Measurements from ENCODE around the gene CREB3L2. TPM values are rescaled to one million over a fixed set of nuclear protein-coding genes. Genes with fewer than 3 reads are reported as not detected.

The CREB3L2 gene
- total and polyA plus RNA-seq, 5 donors: 10.7 to 75.1 (median 37.8) TPM

DNA sequence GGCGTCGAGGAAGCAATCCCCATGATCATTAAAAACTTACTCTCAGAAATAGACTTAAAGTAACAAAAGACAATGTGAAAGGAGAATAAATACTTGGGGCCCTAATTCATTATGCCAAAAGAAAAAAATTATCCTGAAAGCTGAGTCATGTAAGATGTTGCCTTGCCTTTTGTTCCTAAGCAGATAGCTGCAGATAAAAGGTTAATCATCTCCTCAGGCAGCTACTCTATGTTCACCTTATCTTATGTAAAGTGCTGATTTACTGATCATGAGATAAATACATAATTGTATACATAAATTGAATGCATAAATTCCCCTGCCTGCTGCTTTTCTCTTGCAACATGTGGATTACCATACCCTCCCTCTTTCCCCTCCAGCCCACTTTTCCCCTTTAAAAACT lies 28.1 kb upstream of the CREB3L2 start:
- intact Hi-C loops (cut with DNase I): no loop called here
- H3K4me1 ChIP-seq (ENCODE audit: control insufficient read depth, insufficient read depth, low read length): no peaks in the 10 kb centered on the region

DNA sequence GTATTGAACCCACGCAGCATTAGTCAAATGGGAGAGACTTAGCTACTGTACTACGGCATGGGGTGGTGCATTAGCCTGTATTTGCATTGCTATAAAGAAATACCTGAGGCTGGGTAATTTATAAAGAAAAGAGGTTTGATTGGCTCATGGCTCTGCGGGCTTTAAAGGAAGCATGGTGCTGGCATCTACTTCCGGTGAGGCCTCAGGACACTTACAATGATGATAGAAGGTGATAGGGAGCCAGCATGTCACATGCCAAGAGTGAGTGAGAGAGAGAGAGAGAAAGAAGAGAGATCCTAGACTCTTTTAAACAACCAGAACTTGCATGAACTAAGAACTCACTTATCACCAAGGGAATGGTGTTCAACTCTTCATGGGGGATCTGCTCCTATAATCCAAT lies 27.2 kb upstream of the CREB3L2 start:
- ATAC-seq (no peak), DNase-seq (no peak)
- Histone ChIP-seq H3K4me3 (ENCODE audit: low read length) (no peak overlapping the region), H3K9me3 (ENCODE audit: control insufficient read depth, low read length) (no peaks in the 10 kb centered on the region), H3K27me3 (ENCODE audit: control insufficient read depth, insufficient read depth) (no peaks in the 10 kb centered on the region), H3K27ac (ENCODE audit: low read length) (no peak overlapping the region), H3K4me1 (ENCODE audit: control insufficient read depth, insufficient read depth, low read length) (no peaks in the 10 kb centered on the region)
- intact Hi-C loops (cut with DNase I): no loop called here
- 73% methylated on average over 4 of the region's 4 CpGs for WGBS

More for the DNA sequence above, 28.1 kb upstream of the CREB3L2 start:
- WGBS: 88% methylated on average over 2 of the region's 2 CpGs
- DNase-seq (no peak), ATAC-seq (no peak)
- Histone ChIP-seq H3K9me3 (ENCODE audit: control insufficient read depth, low read length) (no peaks in the 10 kb centered on the region), H3K27ac (ENCODE audit: low read length) (no peak overlapping the region), H3K27me3 (ENCODE audit: control insufficient read depth, insufficient read depth) (no peaks in the 10 kb centered on the region), H3K4me3 (ENCODE audit: low read length) (no peak overlapping the region)

DNA sequence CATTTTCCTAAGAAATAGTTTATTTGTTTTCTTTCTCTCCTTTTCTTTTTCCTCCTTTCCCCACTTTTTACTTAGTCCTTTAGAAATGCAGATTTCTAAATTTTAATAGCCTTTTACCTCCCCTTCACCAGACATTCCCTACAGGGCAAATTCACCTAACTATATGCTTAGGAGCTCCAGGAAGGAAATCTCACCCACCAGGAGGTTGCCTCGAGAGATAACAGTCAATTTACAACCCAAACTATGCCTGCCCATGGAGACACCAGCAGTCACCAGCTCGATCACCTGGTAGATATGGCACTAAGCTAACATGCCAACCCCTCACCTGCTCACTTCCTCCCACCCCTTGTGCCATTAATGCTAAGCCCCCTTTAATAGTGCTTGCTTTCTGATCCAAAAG lies 25.2 kb upstream of the CREB3L2 start:
- Histone ChIP-seq H3K9me3 (ENCODE audit: control insufficient read depth, low read length) (no peaks in the 10 kb centered on the region), H3K4me3 (ENCODE audit: low read length) (no peak overlapping the region), H3K4me1 (ENCODE audit: control insufficient read depth, insufficient read depth, low read length) (no peaks in the 10 kb centered on the region), H3K27me3 (ENCODE audit: control insufficient read depth, insufficient read depth) (no peaks in the 10 kb centered on the region), H3K27ac (ENCODE audit: low read length) (no peak overlapping the region)
- ATAC-seq (no peak), DNase-seq (no peak)
- intact Hi-C loops (cut with DNase I): no loop called here
- WGBS: 26% methylated on average over 2 of the region's 2 CpGs

DNA sequence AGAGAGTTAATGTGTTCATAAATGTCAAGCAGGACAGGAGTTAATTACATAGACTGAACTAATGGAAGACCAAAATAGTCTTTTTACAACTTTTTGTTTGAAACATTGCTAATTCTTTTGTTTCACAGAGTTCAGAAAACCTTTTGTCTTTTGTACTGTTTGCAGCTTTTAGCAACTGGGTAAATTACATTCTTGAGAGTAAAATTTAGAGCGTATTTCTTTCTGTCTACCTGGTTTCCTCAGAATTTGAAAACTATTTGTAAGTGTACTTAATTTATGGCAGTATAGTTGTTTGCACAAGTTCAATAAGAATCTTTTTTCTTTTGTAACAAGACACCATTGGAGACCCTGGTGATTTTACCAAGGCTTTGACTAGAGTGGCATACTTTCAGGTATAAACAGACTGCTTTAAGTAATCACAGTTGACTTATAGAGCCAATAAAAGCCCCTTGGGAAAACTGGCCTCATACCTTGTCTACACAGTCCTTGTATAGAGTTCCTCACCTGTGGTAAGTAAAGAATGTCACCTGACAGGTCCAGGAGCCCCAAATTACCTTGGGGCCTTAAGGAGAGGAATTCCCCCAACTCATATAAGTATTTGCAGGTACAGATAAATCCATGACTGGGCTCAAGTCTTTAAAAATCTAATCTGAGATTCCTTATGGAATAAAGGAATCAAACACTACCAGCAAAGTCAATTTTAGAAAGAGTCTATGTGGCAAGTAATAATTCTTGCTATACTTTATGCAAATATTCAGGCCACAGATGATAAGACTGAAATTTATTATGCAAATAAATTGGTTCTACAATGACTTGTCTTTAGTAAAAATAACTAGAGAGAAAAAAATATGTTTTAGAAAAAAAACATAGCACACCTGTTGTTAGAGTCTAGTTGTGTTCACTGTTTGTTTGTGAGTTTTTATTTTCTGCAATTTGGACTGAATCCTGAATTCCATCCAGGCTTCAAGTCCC lies 23.6 kb upstream of the CREB3L2 start:
- DNase-seq (no peak), ATAC-seq (no peak)
- H3K27ac ChIP-seq (ENCODE audit: low read length): no peak overlapping the region
- WGBS: 99% methylated on average over 1 of the region's 1 CpG
- no peaks in the 10 kb centered on the region for H3K9me3 ChIP-seq (ENCODE audit: control insufficient read depth, low read length)
- no peaks in the 10 kb centered on the region for H3K4me1 ChIP-seq (ENCODE audit: control insufficient read depth, insufficient read depth, low read length)
- intact Hi-C loops (cut with DNase I): no loop called here
- no peaks in the 10 kb centered on the region for H3K27me3 ChIP-seq (ENCODE audit: control insufficient read depth, insufficient read depth)
- no peak overlapping the region for H3K4me3 ChIP-seq (ENCODE audit: low read length)

DNA sequence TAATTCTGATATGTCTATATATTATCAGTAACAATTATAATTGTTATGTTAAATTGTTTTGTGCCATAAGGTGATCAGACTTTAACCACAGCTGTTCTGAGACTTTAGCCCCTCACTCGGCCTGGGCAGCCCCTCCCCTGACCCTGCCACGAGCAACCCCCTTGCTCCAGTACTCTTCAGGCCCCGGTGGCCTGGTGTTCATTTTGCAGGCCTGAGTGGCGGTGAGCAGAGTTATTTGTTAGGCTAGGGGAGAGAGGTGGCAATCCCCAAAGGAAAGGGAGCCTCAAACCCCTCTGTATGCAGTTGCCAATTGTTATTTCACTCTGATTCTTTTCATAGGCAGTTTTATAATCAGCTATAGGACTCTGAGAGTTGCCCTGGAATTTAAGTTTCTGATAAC lies 22.9 kb upstream of the CREB3L2 start:
- H3K27me3 ChIP-seq (ENCODE audit: control insufficient read depth, insufficient read depth): no peaks in the 10 kb centered on the region
- no peak for ATAC-seq
- 86% methylated on average over 4 of the region's 4 CpGs for WGBS

DNA sequence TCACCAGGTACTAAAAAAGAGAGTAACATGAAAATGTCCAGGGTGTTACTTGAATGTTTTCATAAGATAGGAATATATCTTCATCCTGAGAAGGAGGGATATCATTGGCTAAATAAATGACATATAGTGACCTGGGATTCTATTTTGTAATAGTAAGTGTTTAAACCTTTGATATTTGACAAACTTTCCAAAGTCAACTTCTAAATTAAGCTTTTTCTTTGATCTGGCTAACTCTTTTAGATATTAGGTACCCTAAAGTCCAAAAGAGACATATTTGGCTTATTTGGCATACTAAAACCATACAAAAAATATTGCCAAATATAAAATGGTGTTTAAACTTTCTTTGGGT lies 22.4 kb upstream of the CREB3L2 start:
- H3K9me3 ChIP-seq (ENCODE audit: control insufficient read depth, low read length): no peaks in the 10 kb centered on the region
- no peak overlapping the region for H3K27ac ChIP-seq (ENCODE audit: low read length)
- H3K27me3 ChIP-seq (ENCODE audit: control insufficient read depth, insufficient read depth): no peaks in the 10 kb centered on the region
- DNase-seq (no peak), ATAC-seq (no peak)
- intact Hi-C loops (cut with DNase I): no loop called here
- H3K4me3 ChIP-seq (ENCODE audit: low read length): no peak overlapping the region
- no peaks in the 10 kb centered on the region for H3K4me1 ChIP-seq (ENCODE audit: control insufficient read depth, insufficient read depth, low read length)

More for the DNA sequence above, 22.9 kb upstream of the CREB3L2 start:
- Histone ChIP-seq H3K4me1 (ENCODE audit: control insufficient read depth, insufficient read depth, low read length) (no peaks in the 10 kb centered on the region), H3K9me3 (ENCODE audit: control insufficient read depth, low read length) (no peaks in the 10 kb centered on the region), H3K27ac (ENCODE audit: low read length) (no peak overlapping the region), H3K4me3 (ENCODE audit: low read length) (no peak overlapping the region)
- intact Hi-C loops (cut with DNase I): no loop called here
- DNase-seq: no peak

DNA sequence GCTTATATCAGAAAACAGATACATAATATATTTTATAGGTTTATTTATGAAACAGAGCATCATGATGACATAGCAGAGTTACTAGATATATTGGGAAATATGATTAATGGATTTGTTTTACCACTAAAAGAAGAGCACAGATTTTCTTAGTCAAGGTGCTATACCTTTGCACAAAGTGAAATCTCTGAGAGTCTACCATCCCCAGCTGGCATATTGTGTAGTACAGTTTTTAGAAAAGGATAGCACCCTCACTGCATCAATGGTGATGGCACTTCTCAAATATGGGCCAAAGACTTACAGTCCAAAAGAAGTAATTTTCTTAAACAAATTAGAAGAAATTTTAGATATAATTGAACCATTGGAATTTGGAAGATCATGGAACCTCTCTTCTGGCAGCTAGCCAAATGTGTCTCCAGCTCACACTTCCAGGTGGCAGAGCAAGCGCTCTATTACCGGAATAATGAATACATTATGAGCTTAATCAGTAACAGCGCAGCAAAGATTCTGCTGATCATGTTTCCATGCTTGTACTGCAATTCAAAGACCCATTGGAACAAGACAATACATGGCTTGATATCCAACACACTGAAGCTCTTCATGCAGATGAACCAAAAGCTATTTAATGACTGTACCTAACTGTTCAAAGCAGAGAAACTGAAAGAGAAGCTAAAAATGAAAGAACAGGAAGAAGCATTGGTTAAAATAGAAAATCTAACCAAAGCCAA lies 21.9 kb upstream of the CREB3L2 start:
- Histone ChIP-seq H3K27ac (ENCODE audit: low read length) (no peak overlapping the region), H3K4me1 (ENCODE audit: control insufficient read depth, insufficient read depth, low read length) (no peaks in the 10 kb centered on the region), H3K4me3 (ENCODE audit: low read length) (no peak overlapping the region), H3K9me3 (ENCODE audit: control insufficient read depth, low read length) (no peaks in the 10 kb centered on the region), H3K27me3 (ENCODE audit: control insufficient read depth, insufficient read depth) (no peaks in the 10 kb centered on the region)
- intact Hi-C loops (cut with DNase I): no loop called here
- DNase-seq: no peak
- no peak for ATAC-seq
- WGBS: 94% methylated on average over 3 of the region's 3 CpGs

DNA sequence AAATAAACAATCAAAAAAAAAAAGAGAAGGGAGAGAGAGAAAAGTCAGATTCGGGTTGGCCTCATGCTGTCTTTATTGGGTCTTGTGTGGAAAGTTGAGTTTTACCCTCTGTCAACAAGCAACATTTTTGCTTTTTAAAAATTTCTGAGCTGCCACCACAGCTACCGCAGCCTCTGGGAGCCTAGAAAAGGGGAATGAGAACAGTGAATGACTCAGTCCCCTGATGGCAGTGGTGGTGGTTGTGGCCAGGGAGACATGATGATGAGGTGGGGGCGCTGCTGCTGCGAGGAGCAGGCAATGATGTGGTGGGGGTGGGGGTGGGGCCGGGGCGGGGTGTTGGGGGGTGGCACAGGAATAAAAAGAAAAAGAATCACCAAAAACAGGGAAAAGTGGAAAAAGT lies 20.0 kb upstream of the CREB3L2 start:
- Histone ChIP-seq H3K27me3 (ENCODE audit: control insufficient read depth, insufficient read depth) (no peaks in the 10 kb centered on the region), H3K27ac (ENCODE audit: low read length) (no peak overlapping the region), H3K4me3 (ENCODE audit: low read length) (no peak overlapping the region), H3K9me3 (ENCODE audit: control insufficient read depth, low read length) (no peaks in the 10 kb centered on the region), H3K4me1 (ENCODE audit: control insufficient read depth, insufficient read depth, low read length) (no peaks in the 10 kb centered on the region)
- DNase-seq (no peak), ATAC-seq (no peak)
- WGBS: 85% methylated on average over 6 of the region's 6 CpGs
- intact Hi-C loops (cut with DNase I): no loop called here

DNA sequence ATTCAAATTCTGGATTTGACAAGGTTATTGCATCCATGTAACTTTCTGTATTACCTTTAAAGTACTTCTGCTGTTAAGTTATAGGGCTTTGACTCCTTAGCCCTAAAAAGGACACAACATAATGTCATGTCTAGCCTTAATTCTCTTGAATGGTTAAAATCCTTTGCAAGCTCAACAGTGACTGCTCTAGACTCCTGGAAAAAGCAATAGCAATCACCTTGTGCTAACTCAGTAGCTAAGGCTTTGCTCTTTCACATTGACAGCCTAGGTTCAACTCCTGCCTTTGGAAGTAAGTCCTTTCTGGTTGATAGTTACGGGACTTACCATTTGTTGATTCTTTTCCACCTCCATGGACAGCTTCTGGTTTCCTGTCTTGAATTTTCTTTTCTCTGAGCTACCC lies 16.1 kb upstream of the CREB3L2 start:
- intact Hi-C loops (cut with DNase I): loop anchor here in 1 of 4 donors (10.0 kb wide), 1 partner anchor 363 kb away; no protein-coding TSS in a partner anchor
- 95% methylated on average over 1 of the region's 1 CpG for WGBS
- H3K4me1 ChIP-seq (ENCODE audit: control insufficient read depth, insufficient read depth, low read length): no peaks in the 10 kb centered on the region
- no peaks in the 10 kb centered on the region for H3K9me3 ChIP-seq (ENCODE audit: control insufficient read depth, low read length)
- no peak overlapping the region for H3K4me3 ChIP-seq (ENCODE audit: low read length)
- DNase-seq (no peak), ATAC-seq (no peak)
- H3K27me3 ChIP-seq (ENCODE audit: control insufficient read depth, insufficient read depth): no peaks in the 10 kb centered on the region
- no peak overlapping the region for H3K27ac ChIP-seq (ENCODE audit: low read length)

DNA sequence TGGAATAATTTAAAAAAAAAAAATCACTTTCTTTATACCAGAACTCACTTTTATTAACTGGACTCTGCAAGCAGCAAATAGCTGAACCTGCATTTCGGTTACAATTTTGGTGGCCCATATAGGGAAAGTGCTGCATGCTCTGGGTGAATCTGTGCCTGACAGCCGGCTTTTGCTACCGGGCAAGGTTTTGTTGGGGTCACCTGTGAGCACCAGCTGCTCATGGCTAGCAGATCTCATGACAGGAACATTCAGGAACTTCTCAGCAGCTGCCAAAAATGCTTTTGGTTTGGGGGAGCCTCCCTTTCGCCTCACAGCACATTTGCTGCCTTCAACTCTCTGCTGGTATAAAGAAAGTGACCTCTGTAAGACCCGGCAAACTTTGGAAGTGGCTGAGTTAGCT lies 13.2 kb upstream of the CREB3L2 start:
- ATAC-seq: no peak
- H3K27ac ChIP-seq (ENCODE audit: low read length): no peak overlapping the region
- no peaks in the 10 kb centered on the region for H3K4me1 ChIP-seq (ENCODE audit: control insufficient read depth, insufficient read depth, low read length)
- 92% methylated on average over 5 of the region's 5 CpGs for WGBS
- H3K27me3 ChIP-seq (ENCODE audit: control insufficient read depth, insufficient read depth): no peaks in the 10 kb centered on the region
- H3K4me3 ChIP-seq (ENCODE audit: low read length): no peak overlapping the region
- H3K9me3 ChIP-seq (ENCODE audit: control insufficient read depth, low read length): no peaks in the 10 kb centered on the region
- no peak for DNase-seq
- intact Hi-C loops (cut with DNase I): loop anchor here in 1 of 4 donors (10.0 kb wide), 1 partner anchor 360 kb away; no protein-coding TSS in a partner anchor

DNA sequence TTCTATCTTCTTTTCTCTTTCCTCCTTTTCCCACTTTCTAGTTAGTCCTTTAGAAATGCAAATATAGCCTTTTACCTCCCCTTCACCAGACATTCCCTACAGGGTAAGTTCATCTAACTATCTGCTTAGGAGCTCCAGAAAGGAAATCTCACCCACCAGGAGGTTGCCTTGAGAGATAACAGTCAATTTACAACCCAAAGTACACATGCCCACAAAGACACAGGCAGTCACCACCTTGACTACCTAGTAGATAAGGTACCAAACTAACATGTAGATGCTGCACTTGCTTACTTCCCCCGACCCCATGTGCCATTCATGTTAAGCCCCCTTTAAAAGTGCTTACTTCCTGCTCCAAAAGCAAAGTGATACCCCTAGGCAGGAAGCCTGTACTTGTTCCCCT lies 12.8 kb upstream of the CREB3L2 start:
- intact Hi-C loops (cut with DNase I): loop anchor here in 1 of 4 donors (10.0 kb wide), 1 partner anchor 360 kb away; no protein-coding TSS in a partner anchor
- no peak overlapping the region for H3K4me3 ChIP-seq (ENCODE audit: low read length)
- no peak overlapping the region for H3K27ac ChIP-seq (ENCODE audit: low read length)
- H3K27me3 ChIP-seq (ENCODE audit: control insufficient read depth, insufficient read depth): no peaks in the 10 kb centered on the region
- 88% methylated on average over 1 of the region's 1 CpG for WGBS
- no peaks in the 10 kb centered on the region for H3K4me1 ChIP-seq (ENCODE audit: control insufficient read depth, insufficient read depth, low read length)
- H3K9me3 ChIP-seq (ENCODE audit: control insufficient read depth, low read length): no peaks in the 10 kb centered on the region
- DNase-seq (no peak), ATAC-seq (no peak)
